Astrocyte of the cerebellum (primary cell): ENCODE results near the gene VGLL4.

Experiments used
- DNase-seq: peaks from one replicate; pipeline ENCODE4 v3.0.0-alpha.2; 2011; ENCODE audit warnings: low read depth
- H3K4me3 ChIP-seq: 2 replicates; pipeline ENCODE4 v1.5.1; 2011; ENCODE audit warnings: mild to moderate bottlenecking, low read depth, low read length, moderate library complexity
- CTCF ChIP-seq: IDR thresholded peaks from 2 replicates; pipeline ENCODE4 v1.5.1; 2012; ENCODE audit warnings: low read length, low read depth, moderate library complexity, mild to moderate bottlenecking; ENCODE audit errors: missing control alignments
- in situ Hi-C: cut with HindIII; loops from 2 replicates; pipeline ENCODE4 v1.10.0; 2017; ENCODE audit warnings: low sequenced_read_pairs

Gene VGLL4

GRCh38 chr3:11654166-11654565 lies 10.5 kb upstream of the VGLL4 start:
- TF ChIP-seq CTCF = no peak
- H3K4me3 ChIP-seq = no peak overlapping the region
- DNase-seq = no peak
- in situ Hi-C loops = no loop called here

- no peak for DNase-seq
- no peak overlapping the region for H3K4me3 ChIP-seq
- in situ Hi-C loops = no loop called here
- TF ChIP-seq CTCF = no peak
These were observed 9.8 kb upstream of the VGLL4 start for GRCh38 chr3:11653298-11654055.

- TF ChIP-seq CTCF = no peak
- in situ Hi-C loops = no loop called here
- no peak overlapping the region for H3K4me3 ChIP-seq
- DNase-seq = no peak
These were observed 8.2 kb upstream of the VGLL4 start for GRCh38 chr3:11651900-11652299.

GRCh38 chr3:11651477-11651876 lies 7.8 kb upstream of the VGLL4 start:
- in situ Hi-C loops = no loop called here
- H3K4me3 ChIP-seq = no peak overlapping the region
- TF ChIP-seq CTCF = no peak
- no peak for DNase-seq

GRCh38 chr3:11650391-11650790 lies 6.7 kb upstream of the VGLL4 start:
- in situ Hi-C loops = no loop called here
- TF ChIP-seq CTCF = no peak
- no peak for DNase-seq
- H3K4me3 ChIP-seq = no peak overlapping the region

GRCh38 chr3:11648735-11649134 lies 5.0 kb upstream of the VGLL4 start:
- DNase-seq = no peak
- no peak overlapping the region for H3K4me3 ChIP-seq
- TF ChIP-seq CTCF = no peak
- in situ Hi-C loops = loop anchor here (5.0 kb wide), 1 partner anchor 76 kb away; no protein-coding TSS in a partner anchor
